ENCODE measurements around the gene ABCB11.
"Not testable (repeated sequence)": the region's sequence is repeated elsewhere in the genome, so short reads cannot be mapped to it uniquely, and the experiment has no call there.

ABCB11 gene

GRCh38 chr2:169041594-169041993 lies 10.5 kb upstream of the ABCB11 start:
- no peak for DNase-seq

DNA sequence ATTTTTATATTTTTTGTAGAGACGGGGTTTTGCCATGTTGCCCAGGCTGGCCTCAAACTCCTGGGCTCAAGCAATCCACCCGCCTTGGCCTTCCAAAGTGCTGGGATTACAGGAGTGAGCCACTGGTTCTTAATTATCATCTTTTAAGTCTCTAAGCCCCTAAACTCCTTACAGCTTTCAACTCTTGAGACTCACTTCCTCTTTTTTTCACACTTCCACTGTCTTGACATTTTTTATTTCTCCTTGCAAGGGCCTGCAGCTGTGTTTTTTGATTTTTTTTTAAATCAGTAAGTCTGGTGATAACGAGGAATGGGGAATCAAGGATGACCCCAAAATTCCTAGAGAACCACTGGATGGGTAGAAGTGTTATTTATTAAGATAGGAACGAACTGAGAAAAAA lies 8.6 kb upstream of the ABCB11 start:
- no peak for DNase-seq

DNA sequence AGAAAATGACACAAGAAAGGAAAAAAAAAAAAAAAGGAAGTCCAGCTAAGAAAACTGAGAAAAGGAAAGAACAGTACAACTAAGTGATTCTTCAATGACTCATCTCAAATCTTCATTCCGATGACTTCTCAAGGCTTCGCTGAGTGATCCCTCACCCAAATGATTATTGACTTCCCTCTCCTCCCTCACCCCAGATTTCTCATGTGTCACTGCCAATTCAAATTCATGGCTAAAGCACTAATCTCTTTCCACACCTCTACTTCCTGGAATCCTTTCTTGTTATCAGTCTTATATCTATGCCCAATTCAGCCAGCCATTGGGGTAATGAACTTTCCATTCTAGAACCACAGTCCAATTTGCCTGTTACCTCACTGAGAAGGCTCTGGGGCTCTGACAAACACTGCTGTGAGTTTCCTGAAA lies 7.2 kb upstream of the ABCB11 start:
- DNase-seq: no peak

- DNase-seq: no peak
These were observed 5.8 kb upstream of the ABCB11 start for GRCh38 chr2:169036736-169037440.

- DNase-seq: no peak
These were observed 4.8 kb upstream of the ABCB11 start for GRCh38 chr2:169035887-169036286.

DNA sequence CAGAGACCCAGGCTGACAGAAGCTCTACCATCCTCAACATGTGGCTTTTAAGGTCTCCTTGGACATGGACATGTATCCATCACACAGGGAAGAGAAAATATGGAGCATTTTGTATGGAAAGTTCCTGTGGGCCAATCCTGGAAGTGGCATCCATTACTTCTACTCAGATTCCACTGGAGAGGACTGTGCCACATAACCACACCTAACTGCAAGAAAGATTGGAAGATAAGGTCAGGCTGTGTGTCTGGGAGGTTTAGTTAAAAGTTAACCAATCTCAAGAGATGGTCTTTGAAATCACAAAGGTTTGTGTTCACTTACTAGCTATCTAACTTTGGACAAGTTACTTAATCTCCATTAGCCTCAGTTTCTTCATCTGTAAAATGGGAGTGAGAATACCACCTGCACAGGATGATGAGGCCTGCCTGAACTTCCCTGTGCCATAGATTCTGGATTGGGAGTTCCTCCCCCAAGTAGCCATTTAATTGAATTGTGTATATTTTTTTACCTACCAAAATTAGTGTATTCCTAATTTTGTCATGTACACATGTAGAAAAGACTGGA lies 3.9 kb upstream of the ABCB11 start:
- DNase-seq: no peak

- no peak for DNase-seq
These were observed 3.1 kb upstream of the ABCB11 start for GRCh38 chr2:169034256-169034655.

DNA sequence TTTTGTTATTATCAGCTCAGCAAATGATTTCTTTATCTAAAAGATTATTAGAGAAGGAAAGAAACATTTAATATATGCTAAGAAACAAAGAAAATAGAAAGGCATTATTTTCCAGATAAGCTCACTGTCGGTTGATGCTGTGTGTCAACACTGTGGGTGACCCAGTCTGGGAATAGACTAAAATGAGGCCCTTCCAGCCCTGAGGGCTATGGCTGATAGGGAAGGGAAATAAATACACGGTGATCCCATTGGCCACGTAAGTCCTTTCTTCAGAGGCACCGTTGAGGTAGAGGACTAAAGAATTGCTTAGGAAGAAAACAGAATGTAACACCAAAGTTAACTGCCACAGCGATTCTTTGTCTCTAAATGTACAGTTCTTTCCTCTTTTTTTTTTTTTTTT lies 1.8 kb downstream of the ABCB11 start:
- no peak for DNase-seq

DNA sequence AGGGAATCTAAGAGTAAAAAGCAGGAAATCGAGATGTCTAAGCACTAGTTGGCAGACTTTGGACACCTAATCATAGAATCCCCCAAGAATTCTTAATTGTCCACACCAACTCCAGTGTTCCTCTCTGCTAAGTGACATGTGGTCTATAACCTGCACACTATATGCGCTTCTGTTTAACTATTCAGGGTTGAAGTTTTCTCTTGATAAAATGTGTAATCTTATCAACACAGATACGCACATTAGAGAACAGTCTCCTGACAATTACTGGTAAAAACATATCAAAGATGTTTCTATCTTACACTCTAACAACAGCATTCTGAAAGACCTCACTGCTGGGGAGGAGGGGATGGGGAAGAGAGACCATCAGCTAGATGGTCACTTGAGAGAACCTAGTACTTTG lies 3.9 kb downstream of the ABCB11 start:
- no peak for DNase-seq

DNA sequence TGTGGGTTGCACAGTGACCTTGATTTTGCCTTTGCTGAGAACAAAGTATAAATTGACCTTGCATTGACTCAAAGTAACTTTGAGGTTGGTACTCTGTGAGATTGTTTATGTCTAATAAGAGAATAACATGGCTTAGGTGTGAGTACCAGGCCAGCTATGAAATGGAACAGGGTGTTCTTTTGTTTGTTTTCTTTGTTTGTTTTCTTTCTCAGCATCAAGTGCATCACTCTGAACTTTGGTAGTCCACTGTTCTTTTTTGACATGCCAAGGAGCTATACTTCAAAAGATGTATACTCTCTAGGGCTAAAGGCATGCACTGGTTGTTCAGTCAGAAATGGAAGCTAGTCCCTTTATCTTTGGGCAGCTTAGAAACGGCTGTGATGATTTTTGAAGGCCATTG lies 5.1 kb downstream of the ABCB11 start:
- DNase-seq: no peak

DNA sequence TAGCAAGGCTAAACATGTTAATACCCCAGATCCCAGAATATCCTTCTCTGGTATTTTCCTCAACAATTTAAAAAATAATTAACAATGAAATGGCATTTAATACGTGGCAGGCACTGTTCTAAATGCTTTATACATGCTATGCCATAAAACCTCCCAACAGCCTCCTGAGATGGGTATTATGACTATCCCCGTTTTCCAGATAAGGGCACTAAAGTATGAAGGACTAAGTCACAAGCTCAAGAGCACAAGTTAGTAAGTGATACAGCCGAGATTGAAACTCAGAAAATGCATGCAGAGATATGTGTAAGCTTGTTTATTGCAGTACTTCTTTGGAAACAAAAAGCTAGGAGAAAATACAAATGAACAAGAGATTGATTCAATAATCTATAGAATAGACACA lies 8.0 kb downstream of the ABCB11 start:
- DNase-seq: no peak

GRCh38 chr2:169018390-169018789 lies 12.7 kb downstream of the ABCB11 start:
- DNase-seq: no peak

- DNase-seq: no peak
These were observed 15.2 kb downstream of the ABCB11 start for GRCh38 chr2:169015943-169016342.

DNA sequence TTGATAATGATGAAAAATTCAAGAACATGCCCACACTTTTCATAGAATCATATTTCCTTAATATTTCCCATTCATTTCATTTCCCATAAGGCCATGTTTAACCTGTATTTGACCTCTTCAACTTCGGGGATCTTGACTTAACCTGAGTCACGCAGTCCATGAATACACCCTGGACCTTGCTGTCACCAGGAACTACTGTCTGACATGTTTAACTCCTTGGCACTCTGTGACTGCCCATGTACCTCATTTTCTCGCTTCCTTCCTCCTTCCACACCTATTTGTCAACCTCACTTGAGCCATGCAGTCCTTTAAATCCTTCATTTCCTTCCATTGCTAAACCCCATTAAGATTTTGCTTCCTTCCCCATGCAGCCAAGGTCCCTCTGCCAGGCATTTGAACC lies 16.3 kb downstream of the ABCB11 start:
- no peak for DNase-seq

GRCh38 chr2:169013628-169014026 lies 17.5 kb downstream of the ABCB11 start:
- no peak for DNase-seq

GRCh38 chr2:169012812-169013627 lies 18.1 kb downstream of the ABCB11 start:
- no peak for DNase-seq

DNA sequence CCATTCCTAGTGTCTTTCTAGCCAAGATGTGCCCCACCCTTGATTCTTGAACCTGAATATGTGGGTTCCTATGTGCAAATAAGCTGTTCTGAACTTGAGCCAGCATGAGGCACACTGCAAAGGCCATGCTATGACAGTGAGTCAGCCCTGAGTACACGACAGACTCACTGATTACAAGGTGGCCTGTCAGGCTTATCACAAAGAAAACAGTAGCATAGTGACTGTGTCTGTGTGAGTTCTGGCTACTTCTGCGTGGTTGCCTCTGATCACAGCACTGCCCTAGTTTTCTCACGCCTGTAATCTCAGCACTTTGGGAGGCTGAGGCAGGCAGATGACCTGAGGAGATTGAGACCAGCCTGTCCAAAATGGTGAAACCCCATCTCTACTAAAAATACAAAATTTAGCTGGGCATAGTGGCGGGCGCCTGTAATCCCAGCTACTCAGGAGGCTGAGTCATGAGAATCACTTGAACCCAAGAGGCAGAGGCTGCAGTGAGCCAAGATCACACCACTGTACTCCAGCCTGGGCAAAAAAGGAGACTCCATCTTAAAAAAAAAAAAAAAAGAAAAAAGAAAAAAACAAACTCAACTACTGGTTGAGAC lies 18.8 kb downstream of the ABCB11 start:
- DNase-seq: not testable (repeated sequence)

GRCh38 chr2:169011698-169012097 lies 19.4 kb downstream of the ABCB11 start:
- no peak for DNase-seq

- no peak for DNase-seq
These were observed 20.3 kb downstream of the ABCB11 start for GRCh38 chr2:169010633-169011460.

DNA sequence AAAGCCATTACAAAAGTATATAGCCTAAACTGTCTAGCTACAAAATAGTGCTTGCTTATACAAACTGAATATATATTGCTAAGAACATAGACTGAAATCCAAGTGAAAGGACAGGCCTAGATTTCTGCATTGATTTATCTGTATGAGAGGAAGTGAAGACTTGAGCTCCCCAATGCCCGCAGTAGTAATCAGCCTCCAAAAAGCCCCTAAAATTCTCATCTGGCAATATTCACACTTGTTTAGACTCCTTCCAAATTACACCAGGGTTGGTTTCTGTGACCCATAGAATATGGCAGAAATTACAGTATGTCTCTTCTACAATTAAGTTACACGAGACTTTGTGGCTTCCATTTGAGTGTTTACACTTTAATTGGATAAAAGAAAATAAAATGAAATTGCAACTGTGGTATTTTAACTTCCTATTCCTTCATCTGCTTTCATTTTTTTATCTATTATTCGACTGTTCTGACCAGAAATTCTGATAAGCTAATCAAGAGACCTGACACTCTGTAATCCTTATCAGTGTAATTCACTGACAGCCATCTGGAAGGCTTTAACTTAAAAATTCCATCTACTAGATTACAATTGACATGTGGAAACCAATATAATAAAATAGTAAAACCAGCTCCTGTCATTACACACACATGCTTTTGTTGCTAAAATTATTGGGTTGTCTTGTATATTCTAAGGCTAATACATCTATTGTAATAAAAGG lies 21.1 kb downstream of the ABCB11 start:
- DNase-seq: no peak

GRCh38 chr2:169007941-169008340 lies 23.2 kb downstream of the ABCB11 start:
- DNase-seq: no peak

DNA sequence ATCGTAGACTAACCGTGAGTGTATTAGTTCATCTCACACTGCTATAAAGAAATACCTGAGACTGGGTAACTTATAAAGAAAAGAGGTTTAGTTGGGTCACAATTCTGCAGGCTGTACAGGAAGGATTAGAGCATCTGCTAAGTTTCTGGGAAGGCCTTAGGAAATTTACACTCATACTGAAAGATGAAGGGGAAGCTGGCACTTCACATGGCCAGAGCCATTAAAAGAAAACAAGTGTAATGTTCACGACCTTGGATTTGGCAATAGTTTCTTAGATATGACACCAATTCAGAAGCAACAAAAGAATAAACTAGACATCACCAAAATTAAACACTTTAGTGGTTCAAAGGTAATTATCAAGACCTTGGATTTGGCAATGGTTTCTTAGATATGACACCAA lies 23.8 kb downstream of the ABCB11 start:
- no peak for DNase-seq
